ENCODE data around the gene FAM222B. TPM values are rescaled to one million over a fixed set of nuclear protein-coding genes. Genes with fewer than 3 reads are reported as not detected.

FAM222B gene
- total RNA-seq, 6 donors from 2014 or later, result 16.8 to 23.1 (median 20.1) TPM

DNA sequence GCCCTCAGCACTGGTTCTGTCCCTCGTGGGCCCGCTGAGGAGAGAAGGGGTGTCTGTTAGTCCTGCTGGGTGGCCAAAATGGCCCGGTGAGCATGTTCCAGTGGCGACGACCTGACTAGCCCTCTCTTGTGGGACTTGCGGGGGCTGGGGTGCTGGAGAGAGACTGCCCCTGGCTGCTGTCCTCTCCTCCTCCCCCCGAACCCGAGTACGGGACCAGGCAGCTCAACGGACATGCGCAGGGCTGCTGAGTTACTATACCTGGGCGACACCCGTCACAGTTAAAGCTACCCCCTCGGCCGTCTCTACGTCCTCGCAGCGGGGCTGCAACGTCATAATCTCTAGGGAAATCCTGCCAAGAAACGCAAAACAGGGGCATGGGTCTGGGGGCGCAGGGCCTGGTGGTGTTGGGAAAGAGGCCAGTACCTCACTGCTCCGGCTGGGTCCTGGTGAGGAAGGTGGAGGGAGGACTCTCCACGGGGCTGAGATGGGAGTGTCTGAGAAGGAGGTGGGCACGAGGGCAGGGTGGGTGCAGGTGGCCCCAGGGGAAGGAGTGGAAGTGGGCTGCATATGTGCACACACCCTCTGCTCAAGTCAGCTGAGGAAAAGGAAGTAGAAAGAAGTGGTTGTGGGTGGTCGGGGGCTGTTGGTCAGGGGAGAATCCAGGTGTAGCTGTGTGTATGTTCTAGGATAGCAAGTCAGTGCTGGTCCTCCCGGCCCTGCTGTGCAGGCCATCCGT is 41.5 kb upstream of the FAM222B start:
- Histone ChIP-seq H3K9me3 (no peaks in the 10 kb centered on the region), H3K4me1 (no peaks in the 10 kb centered on the region), H3K27ac (no peak overlapping the region), H3K36me3 (peaks cover 45 to 95% (median 85%) of the 10 kb centered on the region in 4 donors), H3K4me3 (no peak overlapping the region), H3K27me3 (no peaks in the 10 kb centered on the region)
- no peak for ATAC-seq (ENCODE audit: low FRiP score in 2 of 2)
- peak in 1 of 2 donors; percentile 41 for DNase-seq
- TF ChIP-seq EP300 (IDR thresholded peaks at IDR 0.05), result no peak
- TF ChIP-seq, protein P1, sequence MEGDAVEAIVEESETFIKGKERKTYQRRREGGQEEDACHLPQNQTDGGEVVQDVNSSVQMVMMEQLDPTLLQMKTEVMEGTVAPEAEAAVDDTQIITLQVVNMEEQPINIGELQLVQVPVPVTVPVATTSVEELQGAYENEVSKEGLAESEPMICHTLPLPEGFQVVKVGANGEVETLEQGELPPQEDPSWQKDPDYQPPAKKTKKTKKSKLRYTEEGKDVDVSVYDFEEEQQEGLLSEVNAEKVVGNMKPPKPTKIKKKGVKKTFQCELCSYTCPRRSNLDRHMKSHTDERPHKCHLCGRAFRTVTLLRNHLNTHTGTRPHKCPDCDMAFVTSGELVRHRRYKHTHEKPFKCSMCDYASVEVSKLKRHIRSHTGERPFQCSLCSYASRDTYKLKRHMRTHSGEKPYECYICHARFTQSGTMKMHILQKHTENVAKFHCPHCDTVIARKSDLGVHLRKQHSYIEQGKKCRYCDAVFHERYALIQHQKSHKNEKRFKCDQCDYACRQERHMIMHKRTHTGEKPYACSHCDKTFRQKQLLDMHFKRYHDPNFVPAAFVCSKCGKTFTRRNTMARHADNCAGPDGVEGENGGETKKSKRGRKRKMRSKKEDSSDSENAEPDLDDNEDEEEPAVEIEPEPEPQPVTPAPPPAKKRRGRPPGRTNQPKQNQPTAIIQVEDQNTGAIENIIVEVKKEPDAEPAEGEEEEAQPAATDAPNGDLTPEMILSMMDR (IDR thresholded peaks at IDR 0.05), result no peak
- no peak for TF ChIP-seq POLR2AphosphoS5 (IDR thresholded peaks at IDR 0.05)
- no peak for TF ChIP-seq POLR2A (IDR thresholded peaks at IDR 0.05)
- 90 to 94% methylated on average over 22 to 27 of the region's 27 CpGs for WGBS, 2 donors

GRCh38 chr17:28882154-28882895 is 39.7 kb upstream of the FAM222B start:
- TF ChIP-seq, protein P1 (IDR thresholded peaks at IDR 0.05), result no peak
- no peak for TF ChIP-seq POLR2AphosphoS5 (IDR thresholded peaks at IDR 0.05)
- TF ChIP-seq POLR2A (IDR thresholded peaks at IDR 0.05), result no peak
- no peak for TF ChIP-seq EP300 (IDR thresholded peaks at IDR 0.05)
- Histone ChIP-seq H3K27ac (no peak overlapping the region), H3K4me3 (no peak overlapping the region), H3K9me3 (no peaks in the 10 kb centered on the region), H3K4me1 (no peaks in the 10 kb centered on the region), H3K36me3 (peaks cover 43 to 94% (median 82%) of the 10 kb centered on the region in 4 donors), H3K27me3 (no peaks in the 10 kb centered on the region)
- 90 to 95% methylated on average over 9 to 18 of the region's 18 CpGs for WGBS, 2 donors
- DNase-seq, result peak in 1 of 2 donors; percentile 26
- no peak for ATAC-seq (ENCODE audit: low FRiP score in 2 of 2)

DNA sequence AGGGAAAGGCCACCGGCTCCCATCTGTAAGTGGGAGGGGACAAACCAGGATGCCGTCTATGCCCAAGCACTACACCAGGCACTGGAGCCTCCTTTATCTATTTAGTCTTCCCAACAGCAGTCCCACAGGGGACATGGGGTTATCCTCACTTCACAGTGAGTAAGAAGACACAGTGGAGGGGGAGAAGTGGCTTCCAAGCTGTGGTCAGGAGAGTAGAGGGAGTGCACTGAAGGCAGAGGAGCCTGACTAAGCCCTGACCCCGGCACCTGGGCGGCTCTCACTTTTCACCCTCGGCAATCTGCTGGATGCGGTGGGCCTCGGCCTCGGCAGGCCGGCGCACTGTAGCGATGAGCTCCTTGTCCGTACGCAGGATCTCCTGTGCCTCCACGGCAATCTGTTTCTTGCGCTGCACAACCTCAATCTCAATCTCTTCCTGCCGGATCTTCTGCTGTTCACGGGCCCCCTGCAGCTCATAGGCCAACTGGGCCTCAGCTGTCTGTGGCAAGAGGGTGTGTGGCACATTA is 39.0 kb upstream of the FAM222B start:
- H3K9me3 ChIP-seq, result no peaks in the 10 kb centered on the region
- H3K36me3 ChIP-seq, result peaks cover 39 to 89% (median 78%) of the 10 kb centered on the region in 4 donors
- no peak overlapping the region for H3K4me3 ChIP-seq
- H3K27ac ChIP-seq, result no peak overlapping the region
- H3K27me3 ChIP-seq, result no peaks in the 10 kb centered on the region
- no peaks in the 10 kb centered on the region for H3K4me1 ChIP-seq
- 96 to 98% methylated on average over 15 to 17 of the region's 17 CpGs for WGBS, 2 donors
- TF ChIP-seq EP300 (IDR thresholded peaks at IDR 0.05) (no peak), POLR2A (IDR thresholded peaks at IDR 0.05) (no peak), POLR2AphosphoS5 (IDR thresholded peaks at IDR 0.05) (no peak)
- TF ChIP-seq, protein P1 (IDR thresholded peaks at IDR 0.05), result no peak
- ATAC-seq (ENCODE audit: low FRiP score in 2 of 2), result no peak
- DNase-seq, result peak in 1 of 2 donors; percentile 69

- Histone ChIP-seq H3K27ac (no peak overlapping the region), H3K9me3 (no peaks in the 10 kb centered on the region), H3K4me1 (no peaks in the 10 kb centered on the region), H3K4me3 (no peak overlapping the region), H3K27me3 (no peaks in the 10 kb centered on the region), H3K36me3 (peaks cover 35 to 78% (median 69%) of the 10 kb centered on the region in 4 donors)
- TF ChIP-seq POLR2A (IDR thresholded peaks at IDR 0.05) (no peak), POLR2AphosphoS5 (IDR thresholded peaks at IDR 0.05) (no peak), EP300 (IDR thresholded peaks at IDR 0.05) (no peak)
- TF ChIP-seq, protein P1 (IDR thresholded peaks at IDR 0.05), result no peak
- WGBS, 2 donors, result 92 to 96% methylated on average over 8 to 10 of the region's 10 CpGs
- DNase-seq (peak in 1 of 2 donors; percentile 40), ATAC-seq (ENCODE audit: low FRiP score in 2 of 2) (no peak)
Measured at GRCh38 chr17:28880572-28880945, 38.0 kb upstream of the FAM222B start.

Measured in upper lobe of left lung (tissue), 6 donors.